Ovary (tissue), 3 donors: ENCODE measurements around the gene TATDN2.

ENCODE experiments used
- POLR2A ChIP-seq: fragments of 450-650 bp; IDR thresholded peaks from one replicate; pipeline ENCODE4 v1.6.1; 2017; ENCODE audit warnings: antibody characterized with exemption, mild to moderate bottlenecking, moderate library complexity
- TF ChIP-seq, protein P1 (sequence below), 3 donors: fragments of 450-650 bp in 2 of 3; fragments of 200-600 bp in 1 of 3; IDR thresholded peaks; one replicate each; pipeline versions ENCODE4 v1.5.1 to v1.8.0; 2016 to 2022; ENCODE audit warnings: antibody characterized with exemption in 3 of 3, mild to moderate bottlenecking in 1 of 3
- donor health status: DM: no; HTN: no; CAD: no.

DNA sequence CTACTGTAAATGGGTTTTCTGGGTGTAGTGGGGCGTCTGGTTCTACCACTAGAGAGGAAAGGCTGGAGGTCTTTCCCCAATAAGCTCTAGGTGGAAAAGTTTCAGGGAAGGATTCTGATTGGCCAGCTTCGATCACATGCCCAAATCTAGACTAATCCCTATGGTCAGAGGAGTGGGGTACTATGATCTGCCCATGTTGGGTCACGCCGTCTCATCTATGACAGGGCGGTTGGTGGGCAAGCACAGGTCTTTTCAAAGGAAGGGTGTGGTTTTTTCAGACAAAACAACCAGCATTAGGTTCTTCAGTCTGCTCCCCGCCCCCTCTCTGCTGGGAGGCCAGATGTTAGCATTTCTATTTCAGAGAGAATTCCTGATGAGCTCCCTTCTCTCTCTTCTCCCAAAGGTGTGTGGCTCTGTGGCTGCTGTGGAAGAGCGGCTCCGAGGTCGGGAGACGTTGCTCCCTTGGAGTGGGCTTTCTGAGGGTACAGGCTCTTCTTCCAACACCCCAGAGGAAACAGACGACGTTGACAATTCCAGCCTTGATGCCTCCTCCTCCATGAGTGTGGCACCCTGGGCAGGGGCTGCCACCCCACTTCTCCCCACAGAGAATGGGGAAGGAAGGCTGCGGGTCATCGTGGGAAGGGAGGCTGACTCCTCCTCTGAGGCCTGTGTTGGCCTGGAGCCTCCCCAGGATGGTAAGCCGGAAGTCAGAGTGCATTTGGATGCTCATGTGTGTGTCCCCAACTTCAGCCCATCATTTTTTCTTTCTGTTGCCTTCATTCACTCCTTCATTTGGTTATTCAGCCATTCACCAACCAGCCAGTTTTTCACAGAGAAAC is 9.7 kb upstream of the TATDN2 start:
- TF ChIP-seq, protein P1, sequence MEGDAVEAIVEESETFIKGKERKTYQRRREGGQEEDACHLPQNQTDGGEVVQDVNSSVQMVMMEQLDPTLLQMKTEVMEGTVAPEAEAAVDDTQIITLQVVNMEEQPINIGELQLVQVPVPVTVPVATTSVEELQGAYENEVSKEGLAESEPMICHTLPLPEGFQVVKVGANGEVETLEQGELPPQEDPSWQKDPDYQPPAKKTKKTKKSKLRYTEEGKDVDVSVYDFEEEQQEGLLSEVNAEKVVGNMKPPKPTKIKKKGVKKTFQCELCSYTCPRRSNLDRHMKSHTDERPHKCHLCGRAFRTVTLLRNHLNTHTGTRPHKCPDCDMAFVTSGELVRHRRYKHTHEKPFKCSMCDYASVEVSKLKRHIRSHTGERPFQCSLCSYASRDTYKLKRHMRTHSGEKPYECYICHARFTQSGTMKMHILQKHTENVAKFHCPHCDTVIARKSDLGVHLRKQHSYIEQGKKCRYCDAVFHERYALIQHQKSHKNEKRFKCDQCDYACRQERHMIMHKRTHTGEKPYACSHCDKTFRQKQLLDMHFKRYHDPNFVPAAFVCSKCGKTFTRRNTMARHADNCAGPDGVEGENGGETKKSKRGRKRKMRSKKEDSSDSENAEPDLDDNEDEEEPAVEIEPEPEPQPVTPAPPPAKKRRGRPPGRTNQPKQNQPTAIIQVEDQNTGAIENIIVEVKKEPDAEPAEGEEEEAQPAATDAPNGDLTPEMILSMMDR (IDR thresholded peaks at IDR 0.05) = no peak
- TF ChIP-seq POLR2A = no peak
